BJ (cell line): ENCODE measurements around the gene ARCN1. TPM values are rescaled to one million over a fixed set of nuclear protein-coding genes. Genes with fewer than 3 reads are reported as not detected.
A peak's percentile ranks its signal among the peaks of the same experiment; 100 is the strongest.

Experiments used
- CTCF ChIA-PET: fragments of 350-600 bp; formaldehyde crosslinking; extraction: SDS; loops from one replicate; lab custom pipeline; 2021; ENCODE audit warnings: antibody characterized with exemption, inconsistent platforms; lab: Yijun Ruan, JAX
- POLR2A ChIA-PET: fragments of 300-600 bp; sonication (Branson Sonifier 250); formaldehyde crosslinking; extraction: SDS; loops from one replicate; lab custom pipeline; 2021; ENCODE audit warnings: antibody characterized with exemption; lab: Charles Lee
- DNase-seq: peaks from one replicate; pipeline ENCODE4 v3.0.0-alpha.2; 2011; ENCODE audit warnings: low read depth
- H3K27me3 ChIP-seq: 2 replicates; pipeline ENCODE4 v1.6.0; 2011; ENCODE audit warnings: low read length; ENCODE audit not compliant: control insufficient read depth, insufficient read depth
- H3K36me3 ChIP-seq: 2 replicates; pipeline ENCODE4 v1.5.1; 2011; ENCODE audit warnings: low read length; ENCODE audit not compliant: control insufficient read depth, insufficient read depth
- H3K4me3 ChIP-seq: 2 replicates; pipeline ENCODE4 v1.5.1; 2011; ENCODE audit warnings: low read depth, mild to moderate bottlenecking, control low read depth, low read length
- polyA plus RNA-seq: library from polyadenylated mRNA; depleted of rRNA; stranded (reverse); fragments of >200 nt; gene quantifications from 2 replicates; pipeline ENCODE4 v1.2.3, GENCODE V29; 2011
- TF ChIP-seq, protein P1 (sequence below): IDR thresholded peaks from 2 replicates; pipeline ENCODE4 v1.5.1; 2011; ENCODE audit warnings: low read depth, mild to moderate bottlenecking, control low read depth, inconsistent platforms, low read length, moderate library complexity; ENCODE audit not compliant: insufficient read depth

The ARCN1 gene
- polyA plus RNA-seq, 1 experiment = 206 TPM

DNA sequence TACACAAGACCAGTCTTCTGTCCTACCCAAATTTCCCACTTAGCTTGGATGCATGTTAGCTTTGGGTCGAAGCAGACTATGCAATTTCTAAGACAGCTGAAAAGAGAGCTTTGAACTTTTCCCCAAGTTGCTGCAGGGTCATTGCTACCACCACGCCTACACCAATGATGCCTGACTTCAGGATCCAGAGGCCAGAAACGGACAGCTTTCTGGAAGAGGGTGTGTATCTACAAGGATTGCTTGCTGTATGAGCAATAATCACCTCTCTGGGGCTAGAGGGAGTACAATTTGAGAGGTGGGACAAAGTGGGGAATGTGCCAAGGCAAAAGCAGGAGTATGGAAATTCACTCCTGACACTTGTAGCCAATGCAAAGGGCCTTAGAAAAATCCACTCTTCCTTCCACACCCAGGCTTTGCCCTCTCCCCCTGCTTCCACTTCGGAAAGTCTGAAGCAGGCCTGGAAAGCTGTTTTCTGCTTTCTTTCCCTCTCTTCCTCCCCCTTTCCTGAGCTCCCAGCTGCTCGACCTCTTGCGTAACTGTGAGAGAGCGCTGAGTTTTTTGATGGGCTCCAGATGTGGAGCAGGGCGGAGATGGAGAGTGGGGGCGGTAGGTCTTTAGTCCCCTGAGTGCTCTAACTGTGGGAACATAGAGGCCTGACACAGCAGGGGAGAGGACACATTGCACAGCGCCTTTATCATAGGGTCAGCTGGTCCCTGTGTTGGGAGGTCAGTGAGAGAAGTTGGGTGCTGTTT lies 33.1 kb downstream of the ARCN1 start:
- H3K36me3 ChIP-seq = peaks cover 15% of the 10 kb centered on the region
- H3K4me3 ChIP-seq = no peak overlapping the region
- DNase-seq = peak; percentile 87
- TF ChIP-seq, protein P1, sequence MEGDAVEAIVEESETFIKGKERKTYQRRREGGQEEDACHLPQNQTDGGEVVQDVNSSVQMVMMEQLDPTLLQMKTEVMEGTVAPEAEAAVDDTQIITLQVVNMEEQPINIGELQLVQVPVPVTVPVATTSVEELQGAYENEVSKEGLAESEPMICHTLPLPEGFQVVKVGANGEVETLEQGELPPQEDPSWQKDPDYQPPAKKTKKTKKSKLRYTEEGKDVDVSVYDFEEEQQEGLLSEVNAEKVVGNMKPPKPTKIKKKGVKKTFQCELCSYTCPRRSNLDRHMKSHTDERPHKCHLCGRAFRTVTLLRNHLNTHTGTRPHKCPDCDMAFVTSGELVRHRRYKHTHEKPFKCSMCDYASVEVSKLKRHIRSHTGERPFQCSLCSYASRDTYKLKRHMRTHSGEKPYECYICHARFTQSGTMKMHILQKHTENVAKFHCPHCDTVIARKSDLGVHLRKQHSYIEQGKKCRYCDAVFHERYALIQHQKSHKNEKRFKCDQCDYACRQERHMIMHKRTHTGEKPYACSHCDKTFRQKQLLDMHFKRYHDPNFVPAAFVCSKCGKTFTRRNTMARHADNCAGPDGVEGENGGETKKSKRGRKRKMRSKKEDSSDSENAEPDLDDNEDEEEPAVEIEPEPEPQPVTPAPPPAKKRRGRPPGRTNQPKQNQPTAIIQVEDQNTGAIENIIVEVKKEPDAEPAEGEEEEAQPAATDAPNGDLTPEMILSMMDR = no peak
- ChIA-PET CTCF (interaction anchor here (0.8 to 10.8 kb wide), 5 partner anchors 11 to 54 kb away, joined by 3 to 78 read pairs (median 56); no protein-coding TSS in a partner anchor), POLR2A (no interaction called here)
- H3K27me3 ChIP-seq = no peaks in the 10 kb centered on the region

DNA sequence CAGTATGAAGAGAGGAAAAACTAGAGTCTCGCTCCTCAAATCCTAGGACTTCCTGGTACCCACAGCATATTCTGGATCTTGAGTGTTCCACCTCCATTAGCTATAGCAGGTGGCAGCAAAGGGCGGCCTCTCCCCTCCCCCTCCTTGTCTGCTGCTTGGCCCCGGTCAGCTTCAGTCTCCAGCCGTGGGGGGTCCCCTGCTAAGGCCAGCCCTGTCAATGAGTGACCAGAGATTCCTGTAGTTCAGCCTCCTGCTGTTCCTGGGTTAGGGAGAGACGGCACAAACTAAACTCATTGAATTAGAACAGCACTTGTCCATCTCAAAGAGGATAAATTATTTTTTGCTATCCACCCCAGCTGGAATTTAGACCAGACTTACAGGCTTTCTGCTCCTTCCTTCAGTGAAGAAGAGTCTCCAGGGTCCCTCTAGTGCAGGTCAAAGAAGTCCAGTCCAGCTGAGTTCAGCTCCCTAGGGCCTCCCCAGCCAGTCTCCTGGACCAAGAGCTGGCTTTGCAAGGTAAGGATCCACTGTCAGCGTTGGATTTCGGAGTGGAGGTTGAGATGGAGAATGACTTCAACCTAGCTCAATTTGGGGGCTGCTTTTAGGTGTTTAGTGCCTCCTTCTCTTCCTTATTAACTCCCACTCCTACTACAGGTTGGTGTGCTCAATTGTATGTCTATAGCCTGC lies 34.1 kb downstream of the ARCN1 start:
- peaks cover 13% of the 10 kb centered on the region for H3K36me3 ChIP-seq
- POLR2A ChIA-PET = interaction anchor here (1.7 kb wide), 1 partner anchor 13 kb away, joined by 8 read pairs; no protein-coding TSS in a partner anchor
- H3K27me3 ChIP-seq = no peaks in the 10 kb centered on the region
- H3K4me3 ChIP-seq = no peak overlapping the region
- no peak for DNase-seq
- TF ChIP-seq, protein P1 = no peak
- CTCF ChIA-PET = interaction anchor here (0.6 to 10.8 kb wide), 9 partner anchors 8 to 57 kb away, joined by 3 to 78 read pairs (median 6); no protein-coding TSS in a partner anchor

DNA sequence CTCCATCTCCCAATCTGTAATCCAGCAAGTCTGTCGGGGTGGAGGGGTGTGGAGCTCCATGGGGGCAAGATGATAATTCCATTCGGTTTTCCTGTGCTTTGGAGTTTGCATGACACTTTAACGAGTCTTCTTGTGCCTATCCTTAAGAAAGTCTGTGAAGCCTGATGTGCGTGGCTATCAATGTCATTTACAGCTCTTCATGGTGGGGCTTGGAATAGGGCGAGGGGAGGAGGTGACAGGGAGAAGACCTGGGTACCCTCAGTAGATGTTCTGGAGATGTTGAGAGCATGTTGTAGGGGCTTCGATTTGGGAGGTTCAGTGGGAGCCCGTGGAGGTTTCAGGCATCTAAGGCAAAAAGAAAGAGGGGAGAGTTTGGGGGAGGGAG lies 34.6 kb downstream of the ARCN1 start:
- Histone ChIP-seq H3K4me3 (no peak overlapping the region), H3K27me3 (no peaks in the 10 kb centered on the region), H3K36me3 (peaks cover 8% of the 10 kb centered on the region)
- CTCF ChIA-PET = interaction anchor here (0.8 to 10.8 kb wide), 9 partner anchors 12 to 56 kb away, joined by 3 to 78 read pairs (median 4); no protein-coding TSS in a partner anchor
- DNase-seq = no peak
- TF ChIP-seq, protein P1 = no peak
- POLR2A ChIA-PET = interaction anchor here (0.6 to 1.7 kb wide), 3 partner anchors 12 to 310 kb away, joined by 3 to 12 read pairs (median 8); no protein-coding TSS in a partner anchor

DNA sequence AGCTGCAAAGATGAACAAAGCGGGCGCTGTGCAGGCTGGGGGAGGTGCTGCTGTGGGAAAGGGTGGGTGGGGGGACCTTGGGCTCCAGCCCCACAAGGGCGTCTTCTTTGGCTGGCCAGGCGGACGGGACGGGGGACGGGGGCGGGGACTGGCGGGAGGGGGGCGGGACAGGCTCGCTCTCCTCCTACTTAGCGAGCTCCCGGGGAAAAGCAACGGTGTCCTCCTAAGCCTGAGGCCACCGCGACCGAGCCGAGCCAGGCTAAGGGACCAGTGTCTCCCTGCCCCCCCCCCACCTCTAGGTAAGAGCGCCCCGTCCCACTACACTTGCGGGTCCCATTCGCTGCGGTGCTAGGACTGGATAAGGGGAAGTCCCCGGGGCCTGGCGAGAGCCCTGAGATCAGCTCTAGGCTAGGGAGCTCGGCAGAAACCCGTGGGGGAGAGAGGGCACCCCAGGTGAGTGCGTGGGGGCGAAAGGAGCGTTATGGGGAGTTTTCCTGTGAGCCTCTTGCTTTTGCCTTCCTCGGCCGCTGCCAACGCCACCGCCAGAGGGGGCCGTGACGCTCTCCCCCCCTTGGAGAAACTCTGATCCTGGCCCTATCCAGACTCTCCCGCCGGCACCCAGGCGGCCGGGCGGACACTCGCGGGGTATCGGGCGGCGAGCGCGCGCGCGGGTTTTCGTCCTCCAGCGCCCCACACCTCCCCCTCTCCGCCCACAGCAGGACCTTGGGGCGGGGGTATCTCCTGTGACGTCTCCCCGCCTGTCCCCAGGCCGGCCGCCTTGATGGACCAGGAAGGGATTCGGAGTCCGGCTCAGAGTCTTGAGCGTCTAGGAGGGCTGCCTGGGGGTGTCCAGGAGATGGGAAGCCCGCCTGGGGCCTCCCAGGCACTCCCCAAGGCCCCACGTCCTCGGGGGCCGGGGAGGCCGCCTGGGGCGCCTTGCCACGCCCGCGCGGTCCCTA lies 35.5 kb downstream of the ARCN1 start, which contains the start of gene PHLDB1:
TSS of gene PHLDB1 (plus strand) at position 215 of the 959 bp plus-strand sequence. CDS start 6,222 bp downstream, outside the sequence.
- no peak for DNase-seq
- TF ChIP-seq, protein P1 = peak; percentile 79
- CTCF ChIA-PET = interaction anchor here (0.8 to 10.8 kb wide), 11 partner anchors 13 to 320 kb away, joined by 3 to 78 read pairs (median 4); no protein-coding TSS in a partner anchor
- H3K4me3 ChIP-seq = peak within 1 kb of the TSS; percentile 68
- POLR2A ChIA-PET = interaction anchor here (0.6 to 2.2 kb wide), 5 partner anchors 11 to 309 kb away, joined by 3 to 20 read pairs (median 8); no protein-coding TSS in a partner anchor
- H3K36me3 ChIP-seq = 0 out of 2 replicates have a peak, but pooled peaks cover 2% of the 10 kb centered on the region
- no peaks in the 10 kb centered on the region for H3K27me3 ChIP-seq
